Stimulated activated CD8-positive, alpha-beta memory T cell treated with anti-CD3 and anti-CD28 coated beads, Interleukin-7, amount 100 ng/mL, for 1 hour (primary cell): ENCODE data around the gene CDA.
"Not testable (repeated sequence)": the region's sequence is repeated elsewhere in the genome, so short reads cannot be mapped to it uniquely, and the experiment has no call there.

Experiments used
- DNase-seq, 2 donors: peaks; one replicate each; pipeline ENCODE4 v3.0.0-alpha.2; 2020; ENCODE audit warnings: low read depth in 2 of 2

CDA gene

DNA sequence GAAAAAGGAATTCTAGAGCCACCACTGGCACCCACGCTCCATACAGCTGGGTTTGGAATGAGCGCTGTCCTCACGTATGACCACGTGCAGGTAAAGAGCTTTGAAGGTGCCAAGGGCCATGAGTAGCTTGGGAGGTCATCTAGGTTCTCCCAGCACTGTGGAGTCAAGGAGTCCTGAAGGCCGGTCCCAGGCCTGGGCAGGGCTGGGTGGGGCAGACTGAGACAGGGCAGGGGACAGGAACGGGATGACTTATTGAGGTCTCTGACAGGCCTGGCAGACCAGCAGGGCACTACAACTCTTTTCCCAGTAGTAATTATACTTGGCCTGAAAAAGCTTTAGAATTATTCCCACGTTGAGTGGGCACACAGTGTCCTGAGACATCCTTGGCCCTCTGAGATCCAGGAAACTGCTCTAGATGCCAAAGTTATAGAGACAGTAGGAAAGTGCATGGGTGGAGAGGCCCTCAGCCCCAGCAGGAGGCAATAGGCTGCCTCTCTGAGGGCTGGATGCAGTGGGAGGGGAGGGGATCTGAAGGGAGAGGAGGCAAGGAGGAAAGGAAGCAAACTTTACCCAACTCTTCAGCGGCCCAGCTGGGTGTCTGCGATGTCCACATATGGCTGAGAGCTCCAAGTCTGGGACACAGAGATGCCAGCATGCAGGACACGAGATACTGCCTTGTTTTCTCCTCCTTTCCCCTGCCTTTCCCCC is 1.8 kb upstream of the CDA start:
- DNase-seq, result no peak

- no peak for DNase-seq
Observed at GRCh38 chr1:20587661-20588053, 1.2 kb upstream of the CDA start.

DNA sequence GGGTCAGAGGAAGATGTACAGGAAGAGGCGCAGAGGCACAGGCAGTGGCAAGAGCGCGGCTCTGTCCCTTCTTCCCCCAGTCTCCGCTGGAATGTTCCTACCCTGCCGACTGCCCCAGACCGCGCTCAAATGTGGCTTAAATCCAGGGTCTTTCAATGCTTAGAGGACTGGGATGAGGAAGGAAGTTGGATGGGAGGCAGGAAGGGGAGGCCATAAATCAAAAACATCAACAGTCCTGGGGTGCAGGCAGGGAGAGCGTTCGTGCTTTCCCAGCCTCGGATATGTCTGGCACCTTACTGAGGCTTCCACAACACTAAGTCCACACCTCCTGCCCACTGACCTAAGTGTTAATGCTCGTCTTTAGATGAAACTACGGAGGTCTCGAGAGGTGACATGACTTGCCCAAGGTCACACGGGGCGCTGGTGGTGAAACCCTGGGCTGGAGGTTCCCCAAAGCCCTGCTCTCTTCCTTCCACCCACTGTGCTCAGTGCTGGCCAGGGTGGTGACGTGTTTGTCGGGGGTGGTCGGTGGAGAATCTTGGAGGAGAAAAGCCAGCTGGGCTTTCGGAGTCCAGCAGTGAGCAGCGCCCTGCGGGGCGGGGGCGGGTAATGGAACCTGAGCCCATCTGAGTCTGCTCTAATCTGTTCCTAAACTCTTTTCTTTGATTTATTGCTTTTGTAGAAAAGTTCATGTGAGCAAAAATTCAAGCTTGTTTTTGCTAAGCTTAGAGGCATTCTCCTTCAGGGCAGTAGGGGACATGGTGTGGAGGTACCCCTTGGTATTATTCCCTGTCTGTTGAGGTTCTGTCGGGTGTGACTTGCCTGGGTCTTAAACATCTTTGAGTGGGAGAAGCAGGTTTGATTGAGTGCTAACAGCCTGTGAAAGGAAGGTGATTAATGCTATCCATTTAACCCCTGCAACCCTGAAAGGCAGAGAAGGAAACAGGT is 708 bp downstream of the CDA start:
- no peak for DNase-seq

DNA sequence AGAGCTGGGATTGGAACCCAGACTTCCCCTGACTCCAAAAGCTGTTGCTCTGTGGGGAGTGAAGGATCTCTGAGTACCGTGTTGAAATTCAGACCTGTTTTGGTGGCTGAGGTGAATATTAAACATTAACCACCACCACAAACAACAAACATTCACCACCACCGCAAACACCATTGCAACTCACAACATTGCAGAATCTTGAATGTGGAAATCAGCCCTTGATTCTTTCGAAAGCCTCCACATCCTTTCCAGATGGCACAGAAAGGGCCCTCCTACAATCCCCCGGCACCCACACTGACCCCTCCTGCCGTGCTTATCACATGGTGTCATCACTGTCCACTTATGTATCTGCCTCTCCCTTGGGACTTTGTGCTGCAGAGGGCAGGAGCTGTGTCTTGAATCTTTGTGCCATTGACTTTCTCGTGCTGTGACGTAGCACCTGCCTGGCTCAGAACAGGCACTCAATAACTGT is 1.4 kb downstream of the CDA start:
- DNase-seq, result no peak

DNA sequence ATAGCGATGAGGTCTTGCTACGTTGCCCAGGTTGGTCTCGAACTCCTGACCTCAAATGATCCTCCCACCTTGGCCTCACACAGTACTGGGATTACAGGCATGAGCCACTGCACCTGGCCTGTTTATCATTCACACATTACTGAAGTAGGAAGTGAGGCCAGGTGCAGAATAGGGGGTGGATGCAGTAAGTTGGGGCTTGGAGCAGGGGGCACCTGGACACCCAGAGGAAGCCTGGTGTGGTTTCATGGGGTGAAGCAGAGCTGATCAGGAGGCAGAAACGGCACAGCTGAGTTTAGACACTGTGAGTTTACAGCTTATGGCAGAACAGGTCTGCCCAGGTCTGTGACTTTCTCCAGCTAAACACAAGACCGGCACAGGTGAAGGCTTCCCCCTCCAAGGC is 4.9 kb downstream of the CDA start:
- DNase-seq, result no peak

DNA sequence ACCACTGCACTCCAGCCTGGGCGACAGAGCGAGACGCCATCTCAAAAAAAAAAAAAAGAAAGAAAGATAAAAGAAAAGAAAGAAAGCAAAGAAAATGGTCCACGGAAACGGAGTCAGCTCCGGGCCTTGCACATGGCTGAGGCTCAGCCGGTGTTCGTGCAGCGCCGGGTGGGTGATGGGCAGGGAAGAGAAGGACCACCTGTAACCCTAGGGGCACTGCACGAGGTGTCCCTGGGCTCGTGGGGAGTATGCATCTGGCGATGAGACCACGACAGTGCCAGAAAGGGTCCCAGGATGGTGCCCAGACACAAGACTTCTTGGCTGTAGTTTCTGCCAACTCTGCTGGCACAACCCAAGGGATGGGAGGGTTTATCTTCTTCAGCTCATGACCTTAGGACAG is 5.8 kb downstream of the CDA start:
- no peak for DNase-seq

- no peak for DNase-seq
Observed at GRCh38 chr1:20596106-20596505, 7.2 kb downstream of the CDA start.

GRCh38 chr1:20597650-20598049 is 8.8 kb downstream of the CDA start:
- DNase-seq, result no peak

- DNase-seq, result no peak
Observed at GRCh38 chr1:20600156-20600555, 11.3 kb downstream of the CDA start.

DNA sequence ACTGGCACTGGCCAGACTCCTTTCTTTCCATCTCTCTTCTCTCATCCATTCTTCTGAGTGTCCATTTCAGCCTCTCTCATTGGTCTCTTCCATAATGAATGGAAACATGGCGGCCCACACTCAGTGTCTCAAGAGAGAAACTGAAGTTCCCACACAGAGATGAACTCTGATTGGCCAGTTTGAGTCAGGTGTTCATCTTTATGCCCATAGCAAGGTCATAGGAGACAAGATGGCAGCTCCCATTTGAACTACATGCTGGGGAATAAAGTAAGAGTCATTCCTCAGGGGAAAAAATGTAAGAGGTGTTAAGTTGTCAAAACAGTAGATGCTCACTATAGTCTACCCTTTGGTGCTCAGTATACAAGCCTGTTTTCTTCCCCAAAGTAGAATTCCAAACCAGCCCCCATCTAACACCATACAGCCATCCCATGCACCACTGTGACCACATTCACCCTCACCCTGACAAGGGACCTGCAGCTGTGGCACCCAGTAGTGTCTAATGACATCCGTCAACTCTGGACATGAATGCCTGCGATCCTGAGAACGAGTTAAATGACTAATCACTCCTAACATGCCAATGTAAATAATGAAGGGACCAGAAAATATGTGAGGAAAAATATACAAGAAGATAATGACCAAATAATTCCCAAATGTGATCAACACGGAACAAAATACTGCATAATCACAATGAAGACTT is 12.4 kb downstream of the CDA start:
- DNase-seq, result no peak

GRCh38 chr1:20602851-20603450 is 14.1 kb downstream of the CDA start:
- DNase-seq, result no peak

DNA sequence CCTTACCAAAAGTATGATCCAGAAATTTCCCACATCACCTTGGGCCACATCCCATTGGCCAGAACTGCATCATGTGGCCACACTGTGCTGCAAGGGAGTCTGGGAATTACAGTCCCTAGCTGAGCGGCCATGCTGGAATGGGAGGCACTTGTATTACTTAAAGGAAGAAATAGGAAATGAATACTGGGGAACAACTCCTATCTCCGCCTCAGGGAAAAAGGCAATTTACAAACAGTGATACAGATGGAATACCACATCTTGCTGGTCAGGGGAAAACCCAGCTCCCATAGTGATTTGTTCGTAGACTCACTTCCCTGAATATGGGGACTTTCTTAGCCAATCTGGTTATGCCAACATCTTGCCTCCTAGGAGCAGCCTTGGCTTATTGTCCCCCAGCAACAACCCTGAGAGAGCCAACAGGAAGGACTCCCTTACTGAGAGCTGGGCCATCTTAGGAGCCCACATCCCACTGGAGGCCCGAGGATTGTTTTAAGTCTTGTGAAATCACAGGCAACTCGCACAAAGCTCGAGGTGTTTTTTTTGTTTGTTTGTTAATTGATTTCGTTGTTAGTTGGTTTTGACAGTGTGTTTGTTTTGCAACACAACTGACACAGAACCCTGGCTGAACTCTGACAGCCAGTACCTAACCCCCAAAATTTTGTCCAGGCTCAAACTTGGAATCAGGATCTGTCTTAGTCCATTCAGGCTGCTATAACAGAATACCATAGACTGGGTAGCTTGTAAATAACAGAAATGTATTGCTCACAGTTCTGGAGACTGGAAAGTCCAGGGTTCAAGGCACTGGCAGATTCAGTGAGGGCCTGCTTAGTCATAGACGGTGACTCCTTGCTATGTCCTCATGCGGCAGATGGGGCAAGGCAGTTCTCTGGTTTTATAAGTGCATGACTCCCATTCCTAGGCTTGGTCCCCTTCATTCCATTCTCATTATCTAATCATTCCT is 14.9 kb downstream of the CDA start:
- no peak for DNase-seq

DNA sequence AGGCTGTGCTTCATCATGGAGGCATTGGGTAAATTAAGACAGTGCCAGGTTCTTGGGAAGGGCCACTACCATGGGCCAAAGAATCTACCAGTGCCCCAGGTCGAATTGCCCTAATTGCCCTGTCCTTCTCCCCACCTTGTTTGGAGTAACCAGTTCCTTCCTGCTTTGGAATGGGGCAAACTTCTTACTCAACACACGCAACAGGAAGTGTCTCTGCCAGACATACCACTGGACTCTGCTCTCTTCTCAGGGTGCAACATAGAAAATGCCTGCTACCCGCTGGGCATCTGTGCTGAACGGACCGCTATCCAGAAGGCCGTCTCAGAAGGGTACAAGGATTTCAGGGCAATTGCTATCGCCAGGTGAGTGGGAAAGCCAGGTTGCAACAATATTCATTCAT is 15.8 kb downstream of the CDA start:
- no peak for DNase-seq

GRCh38 chr1:20606801-20607570 is 18.1 kb downstream of the CDA start:
- DNase-seq, result not testable (repeated sequence)

DNA sequence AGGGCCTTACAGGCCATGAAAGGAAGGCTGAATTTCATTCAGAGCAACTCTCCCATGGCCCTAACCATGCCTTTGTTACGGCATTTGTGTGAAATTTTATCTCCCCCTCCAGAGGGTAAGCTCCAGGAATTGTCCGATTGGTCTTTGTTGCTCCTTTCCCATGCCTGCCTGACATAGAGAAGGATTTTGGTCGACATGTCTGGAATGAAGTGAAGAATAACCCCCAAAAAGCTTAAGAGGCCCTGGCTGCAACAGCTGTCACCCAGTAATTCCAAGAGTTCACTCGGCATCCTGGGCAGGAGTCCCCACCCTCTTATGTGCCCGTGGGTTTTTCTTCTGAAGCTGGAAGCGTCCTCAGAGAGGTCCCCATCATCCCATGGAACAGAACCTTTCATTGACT is 20.6 kb downstream of the CDA start:
- no peak for DNase-seq

GRCh38 chr1:20610970-20611369 is 22.1 kb downstream of the CDA start:
- DNase-seq, result no peak

DNA sequence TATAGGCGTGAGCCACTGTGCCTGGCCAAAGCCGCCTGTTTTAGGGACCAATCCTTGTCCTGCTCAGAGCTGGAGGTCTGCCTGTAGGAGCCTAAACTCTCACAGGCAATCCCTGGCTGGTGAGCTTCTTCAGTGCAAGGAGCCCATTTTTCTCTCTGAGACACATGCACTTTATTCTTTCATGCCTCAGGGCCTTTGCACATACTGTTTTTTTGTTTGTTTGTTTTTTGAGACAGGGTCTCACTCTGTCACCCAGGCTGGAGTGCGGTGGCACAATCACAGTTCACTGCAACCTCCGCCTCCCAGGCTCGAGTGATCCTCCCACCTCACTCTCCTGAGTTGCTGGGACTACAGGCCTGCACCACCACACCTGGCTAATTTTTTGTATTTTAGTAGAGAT is 22.8 kb downstream of the CDA start:
- DNase-seq, result no peak

DNA sequence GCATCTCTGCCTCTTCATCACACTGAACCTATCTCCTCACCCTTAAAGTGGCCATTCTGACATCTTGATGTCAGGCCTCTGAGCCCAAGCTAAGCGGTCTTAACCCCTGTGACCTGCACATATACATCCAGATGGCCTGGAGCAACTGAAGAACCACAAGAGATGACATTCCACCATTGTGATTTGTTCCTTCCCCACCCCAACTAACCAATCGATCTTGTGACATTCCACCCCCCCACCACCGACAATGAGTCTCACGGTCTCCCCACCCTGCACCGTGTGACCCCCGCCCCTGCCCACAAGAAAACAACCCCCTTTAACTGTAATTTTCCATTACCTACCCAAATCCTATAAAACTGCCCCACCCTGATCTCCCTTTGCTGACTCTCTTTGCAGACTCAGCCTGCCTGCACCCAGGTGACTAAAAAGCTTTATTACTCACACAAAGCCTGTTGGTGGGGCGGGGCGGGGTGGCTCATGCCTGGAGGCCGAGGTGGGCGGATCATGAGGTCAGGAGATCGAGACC is 23.4 kb downstream of the CDA start:
- no peak for DNase-seq

GRCh38 chr1:20614131-20614579 is 25.3 kb downstream of the CDA start:
- DNase-seq, result no peak
